ENCODE results near the gene TMEM252.

TMEM252 gene

GRCh38 chr9:68496356-68496755, 44.3 kb downstream of the TMEM252 start:
- DNase-seq = no peak

- DNase-seq = no peak
Observed at GRCh38 chr9:68495247-68495646, 45.4 kb downstream of the TMEM252 start.

GRCh38 chr9:68493958-68494577, 46.6 kb downstream of the TMEM252 start:
- no peak for DNase-seq

GRCh38 chr9:68493541-68493940, 47.1 kb downstream of the TMEM252 start:
- DNase-seq = no peak

- DNase-seq = no peak
Observed at GRCh38 chr9:68492806-68493205, 47.9 kb downstream of the TMEM252 start.

- DNase-seq = no peak
Observed at GRCh38 chr9:68489646-68490045, 51.0 kb downstream of the TMEM252 start.

- no peak for DNase-seq
Observed at GRCh38 chr9:68488126-68488525, 52.6 kb downstream of the TMEM252 start.
